IPS DF 6.9 (cell line): Measurements from ENCODE around the gene ACAA1.

Experiments used
- DNase-seq: peaks from one replicate; pipeline ENCODE4 v3.0.0-alpha.2; 2013; ENCODE audit warnings: low read depth, low spot score
- H3K27ac ChIP-seq: one replicate; pipeline ENCODE4 v1.5.1; 2013; ENCODE audit warnings: low read length, control low read depth
- H3K27me3 ChIP-seq: 2 replicates; pipeline ENCODE4 v1.6.1; 2013; ENCODE audit warnings: mild to moderate bottlenecking, low read length; ENCODE audit not compliant: control insufficient read depth, insufficient read depth
- H3K36me3 ChIP-seq: 2 replicates; pipeline ENCODE4 v1.6.1; 2013; ENCODE audit warnings: low read length; ENCODE audit not compliant: control insufficient read depth, insufficient read depth
- H3K4me1 ChIP-seq: 2 replicates; pipeline ENCODE4 v1.6.1; 2013; ENCODE audit warnings: low read length; ENCODE audit not compliant: control insufficient read depth, insufficient read depth
- H3K4me3 ChIP-seq: 2 replicates; pipeline ENCODE4 v1.5.1; 2013; ENCODE audit warnings: mild to moderate bottlenecking, low read length
- H3K9me3 ChIP-seq: 2 replicates; pipeline ENCODE4 v1.6.1; 2013; ENCODE audit warnings: low read length, inconsistent platforms; ENCODE audit not compliant: control insufficient read depth, insufficient read depth
- WGBS: extraction: QIAGEN DNeasy Blood & Tissue Kit; methylation state at CpG from one replicate; pipeline ENCODE4 v1.1.7; 2013; ENCODE audit warnings: mixed read lengths, missing lambda C conversion rate; ENCODE audit not compliant: insufficient read length, insufficient coverage; 5-methylcytosine and 5-hydroxymethylcytosine counted together

The ACAA1 gene

GRCh38 chr3:38142959-38143358, 6.0 kb upstream of the ACAA1 start:
- Histone ChIP-seq H3K36me3 (peaks cover 6% of the 10 kb centered on the region; the same call in 1 of the 2 replicates), H3K4me1 (peaks cover 2% of the 10 kb centered on the region; the same call in 1 of the 2 replicates), H3K9me3 (no peaks in the 10 kb centered on the region), H3K27me3 (no peaks in the 10 kb centered on the region), H3K4me3 (no peak overlapping the region), H3K27ac (no peak overlapping the region)
- WGBS = no CpG with 5 or more reads among the region's 1 CpG
- no peak for DNase-seq

GRCh38 chr3:38141952-38142273, 5.0 kb upstream of the ACAA1 start:
- WGBS = no CpG with 5 or more reads among the region's 2 CpGs
- Histone ChIP-seq H3K27ac (no peak overlapping the region), H3K36me3 (peaks cover 6% of the 10 kb centered on the region; the same call in 1 of the 2 replicates), H3K4me3 (no peak overlapping the region), H3K27me3 (no peaks in the 10 kb centered on the region), H3K4me1 (peaks cover 4% of the 10 kb centered on the region; the same call in 1 of the 2 replicates), H3K9me3 (no peaks in the 10 kb centered on the region)
- DNase-seq = no peak

- Histone ChIP-seq H3K27me3 (no peaks in the 10 kb centered on the region), H3K27ac (no peak overlapping the region), H3K36me3 (peaks cover 6% of the 10 kb centered on the region; the same call in 1 of the 2 replicates), H3K9me3 (no peaks in the 10 kb centered on the region), H3K4me3 (no peak overlapping the region), H3K4me1 (peaks cover 4% of the 10 kb centered on the region; the same call in 1 of the 2 replicates)
- no CpG with 5 or more reads among the region's 7 CpGs for WGBS
- DNase-seq = no peak
These were observed 4.4 kb upstream of the ACAA1 start for GRCh38 chr3:38141173-38141951.

- no CpG with 5 or more reads among the region's 13 CpGs for WGBS
- H3K27me3 ChIP-seq = no peaks in the 10 kb centered on the region
- no peaks in the 10 kb centered on the region for H3K9me3 ChIP-seq
- peaks cover 4% of the 10 kb centered on the region; the same call in 1 of the 2 replicates for H3K4me1 ChIP-seq
- peaks cover 6% of the 10 kb centered on the region; the same call in 1 of the 2 replicates for H3K36me3 ChIP-seq
- DNase-seq = no peak
- H3K4me3 ChIP-seq = no peak overlapping the region
- H3K27ac ChIP-seq = no peak overlapping the region
These were observed 3.6 kb upstream of the ACAA1 start for GRCh38 chr3:38140326-38141172.

- peaks cover 4% of the 10 kb centered on the region; the same call in 1 of the 2 replicates for H3K4me1 ChIP-seq
- peak overlapping the region; percentile 76; the same call in 1 of the 2 replicates for H3K4me3 ChIP-seq
- no peak for DNase-seq
- no peaks in the 10 kb centered on the region for H3K27me3 ChIP-seq
- peaks cover 6% of the 10 kb centered on the region; the same call in 1 of the 2 replicates for H3K36me3 ChIP-seq
- no peak overlapping the region for H3K27ac ChIP-seq
- no peaks in the 10 kb centered on the region for H3K9me3 ChIP-seq
- WGBS = no CpG with 5 or more reads among the region's 7 CpGs
These were observed 2.7 kb upstream of the ACAA1 start for GRCh38 chr3:38139652-38140051.

- H3K9me3 ChIP-seq = no peaks in the 10 kb centered on the region
- no peaks in the 10 kb centered on the region for H3K27me3 ChIP-seq
- H3K36me3 ChIP-seq = peaks cover 6% of the 10 kb centered on the region; the same call in 1 of the 2 replicates
- no CpG with 5 or more reads among the region's 8 CpGs for WGBS
- peaks cover 4% of the 10 kb centered on the region; the same call in 1 of the 2 replicates for H3K4me1 ChIP-seq
- H3K4me3 ChIP-seq = peak overlapping the region; percentile 76; the same call in 1 of the 2 replicates
- DNase-seq = no peak
- H3K27ac ChIP-seq = no peak overlapping the region
These were observed 2.3 kb upstream of the ACAA1 start for GRCh38 chr3:38139191-38139590.

GRCh38 chr3:38138349-38139190, 1.6 kb upstream of the ACAA1 start, which contains the start of gene MYD88:
MYD88 (plus strand) TSS chr3:38138661; CDS start chr3:38138701, 40 bp downstream.
- no CpG with 5 or more reads among the region's 65 CpGs for WGBS
- H3K4me1 ChIP-seq = peaks cover 4% of the 10 kb centered on the region; the same call in 1 of the 2 replicates
- no peaks in the 10 kb centered on the region for H3K27me3 ChIP-seq
- peaks cover 6% of the 10 kb centered on the region for H3K36me3 ChIP-seq
- DNase-seq = no peak
- no peak within 1 kb of the TSS for H3K27ac ChIP-seq
- H3K4me3 ChIP-seq = peak within 1 kb of the TSS; percentile 76
- no peaks in the 10 kb centered on the region for H3K9me3 ChIP-seq

- peaks cover 6% of the 10 kb centered on the region for H3K36me3 ChIP-seq
- H3K9me3 ChIP-seq = no peaks in the 10 kb centered on the region
- DNase-seq = no peak
- no CpG with 5 or more reads among the region's 22 CpGs for WGBS
- H3K4me1 ChIP-seq = peaks cover 4% of the 10 kb centered on the region; the same call in 1 of the 2 replicates
- H3K4me3 ChIP-seq = peak overlapping the region; percentile 76; the same call in 1 of the 2 replicates
- H3K27me3 ChIP-seq = no peaks in the 10 kb centered on the region
- H3K27ac ChIP-seq = no peak overlapping the region
These were observed 855 bp upstream of the ACAA1 start for GRCh38 chr3:38137615-38138348.

GRCh38 chr3:38136393-38136776, 542 bp downstream of the ACAA1 start:
- H3K4me3 ChIP-seq = peak overlapping the region; percentile 99
- DNase-seq = no peak
- H3K4me1 ChIP-seq = peaks cover 4% of the 10 kb centered on the region; the same call in 1 of the 2 replicates
- H3K9me3 ChIP-seq = no peaks in the 10 kb centered on the region
- no peak overlapping the region for H3K27ac ChIP-seq
- no peaks in the 10 kb centered on the region for H3K27me3 ChIP-seq
- H3K36me3 ChIP-seq = peaks cover 4% of the 10 kb centered on the region
- no CpG with 5 or more reads among the region's 20 CpGs for WGBS
